ENCODE measurements around the gene ANKFY1. TPM values are rescaled to one million over a fixed set of nuclear protein-coding genes. Genes with fewer than 3 reads are reported as not detected.

Gene ANKFY1
- total RNA-seq, 1 experiment from 2014 or later, result 38.6 TPM

- Histone ChIP-seq H3K4me1 (ENCODE audit: control insufficient read depth, insufficient read depth, low read length) (no peaks in the 10 kb centered on the region), H3K27ac (ENCODE audit: low read length) (no peak overlapping the region), H3K9me3 (ENCODE audit: control insufficient read depth, insufficient read depth, low read depth, low read length) (no peaks in the 10 kb centered on the region), H3K27me3 (ENCODE audit: control insufficient read depth, insufficient read depth, low read length) (no peaks in the 10 kb centered on the region), H3K4me3 (ENCODE audit: low read depth in 2 of 2, low read length in 2 of 2) (no peak overlapping the region), H3K36me3 (ENCODE audit: control insufficient read depth, insufficient read depth, low read length) (peaks cover 11% of the 10 kb centered on the region; the same call in 1 of the 2 replicates)
- DNase-seq (ENCODE audit: low read depth, low spot score) (no peak), ATAC-seq (no peak)
- intact Hi-C loops (cut with micrococcal nuclease; ENCODE audit: unreplicated experiment) (no loop called here), in situ Hi-C loops (cut with HindIII; ENCODE audit: low pct_unique_long_range_greater_than_20kb, low sequenced_read_pairs) (no loop called here)
- BruUV-seq (replicated peaks), result no TSS peak
- POLR2A ChIA-PET, result no interaction called here
- CTCF ChIA-PET, result interaction anchor here (0.7 kb wide), 1 partner anchor 236 kb away, joined by 3 read pairs; no protein-coding TSS in a partner anchor
- TF ChIP-seq TCF7L2 (IDR thresholded peaks at IDR 0.05; ENCODE audit: low read depth, low read length) (no peak), POLR2AphosphoS5 (IDR thresholded peaks at IDR 0.05; ENCODE audit: low read depth, low read length) (no peak), SIN3A (IDR thresholded peaks at IDR 0.05; ENCODE audit: borderline replicate concordance, insufficient read depth, low read depth, low read length) (no peak), CTCF (IDR thresholded peaks at IDR 0.05) (no peak), REST (IDR thresholded peaks at IDR 0.05; ENCODE audit: insufficient read depth in 1 of 2, low read depth in 2 of 2, low read length in 1 of 2) (no peak)
Observed at GRCh38 chr17:4293572-4293971, 29.8 kb upstream of the ANKFY1 start.

GRCh38 chr17:4287710-4288109 is 23.9 kb upstream of the ANKFY1 start:
- Histone ChIP-seq H3K36me3 (ENCODE audit: control insufficient read depth, insufficient read depth, low read length) (peaks cover 17% of the 10 kb centered on the region), H3K4me1 (ENCODE audit: control insufficient read depth, insufficient read depth, low read length) (no peaks in the 10 kb centered on the region), H3K27me3 (ENCODE audit: control insufficient read depth, insufficient read depth, low read length) (no peaks in the 10 kb centered on the region), H3K9me3 (ENCODE audit: control insufficient read depth, insufficient read depth, low read depth, low read length) (no peaks in the 10 kb centered on the region), H3K4me3 (ENCODE audit: low read depth in 2 of 2, low read length in 2 of 2) (no peak overlapping the region), H3K27ac (ENCODE audit: low read length) (no peak overlapping the region)
- ATAC-seq, result no peak
- intact Hi-C loops (cut with micrococcal nuclease; ENCODE audit: unreplicated experiment) (no loop called here), in situ Hi-C loops (cut with HindIII; ENCODE audit: low pct_unique_long_range_greater_than_20kb, low sequenced_read_pairs) (no loop called here)
- BruUV-seq (replicated peaks), result no TSS peak
- POLR2A ChIA-PET, result no interaction called here
- no peak for DNase-seq (ENCODE audit: low read depth, low spot score)
- CTCF ChIA-PET, result no interaction called here
- no peak for TF ChIP-seq TCF7L2 (IDR thresholded peaks at IDR 0.05; ENCODE audit: low read depth, low read length)
- TF ChIP-seq POLR2AphosphoS5 (IDR thresholded peaks at IDR 0.05; ENCODE audit: low read depth, low read length), result no peak
- TF ChIP-seq REST (IDR thresholded peaks at IDR 0.05; ENCODE audit: insufficient read depth in 1 of 2, low read depth in 2 of 2, low read length in 1 of 2), result no peak
- no peak for TF ChIP-seq CTCF (IDR thresholded peaks at IDR 0.05)
- TF ChIP-seq SIN3A (IDR thresholded peaks at IDR 0.05; ENCODE audit: borderline replicate concordance, insufficient read depth, low read depth, low read length), result no peak

Measured in Panc1 (cell line).